Lung (tissue), 12 donors: ENCODE measurements around the gene CDK3. TPM values are rescaled to one million over a fixed set of nuclear protein-coding genes. Genes with fewer than 3 reads are reported as not detected.

ENCODE experiments used
- ATAC-seq: fragments of 200-7000 bp; cut with Tn5 transposase; one replicate; pipeline ENCODE4 v1.9.1; 2020; ENCODE audit warnings: moderate number of reproducible peaks; ENCODE audit not compliant: insufficient read depth, low FRiP score
- DNase-seq, 3 donors: peaks; one replicate each; pipeline ENCODE4 v3.0.0-alpha.2; 2013 to 2017
- H3K27ac ChIP-seq, 2 donors: one replicate each; pipeline ENCODE4 v1.5.1; 2013; ENCODE audit warnings: mild to moderate bottlenecking in 2 of 2, moderate library complexity in 2 of 2, control low read depth in 1 of 2, inconsistent platforms in 1 of 2, low read depth in 1 of 2, low read length in 1 of 2
- H3K27me3 ChIP-seq, 3 donors: one replicate each; pipeline ENCODE4 v1.5.1; 2013; ENCODE audit warnings: low read length in 2 of 3; ENCODE audit not compliant: control insufficient read depth in 3 of 3, insufficient read depth in 3 of 3
- H3K36me3 ChIP-seq, 4 donors: one replicate each; pipeline ENCODE4 v1.5.1; 2013; ENCODE audit warnings: low read length in 4 of 4, mild to moderate bottlenecking in 1 of 4, moderate library complexity in 1 of 4; ENCODE audit not compliant: control insufficient read depth in 4 of 4, insufficient read depth in 4 of 4
- H3K4me1 ChIP-seq, 5 donors: one replicate each; pipeline ENCODE4 v1.5.1; 2013; ENCODE audit warnings: low read length in 5 of 5, mild to moderate bottlenecking in 2 of 5, moderate library complexity in 1 of 5; ENCODE audit not compliant: control insufficient read depth in 5 of 5, insufficient read depth in 5 of 5
- H3K4me3 ChIP-seq: one replicate; pipeline ENCODE4 v1.5.1; 2013; ENCODE audit warnings: mild to moderate bottlenecking, control low read depth, moderate library complexity
- H3K9ac ChIP-seq, 2 donors: one replicate each; pipeline ENCODE4 v1.5.1; 2013; ENCODE audit warnings: low read length in 2 of 2, control low read depth in 1 of 2; ENCODE audit not compliant: insufficient read depth in 1 of 2
- H3K9me3 ChIP-seq, 4 donors: one replicate each; pipeline ENCODE4 v1.5.1; 2013; ENCODE audit warnings: low read length in 3 of 4, mild to moderate bottlenecking in 1 of 4, moderate library complexity in 1 of 4; ENCODE audit not compliant: control insufficient read depth in 4 of 4, insufficient read depth in 3 of 4
- WGBS, 2 donors: extraction: QIAGEN DNeasy Blood & Tissue Kit; methylation state at CpG; one replicate each; pipeline ENCODE4 v1.1.7; 2013; 5-methylcytosine and 5-hydroxymethylcytosine counted together
- polyA plus RNA-seq, 2 donors: library from polyadenylated mRNA; stranded (reverse); fragments of 200-250 nt; gene quantifications; one replicate each; pipeline ENCODE4 v1.2.1, GENCODE V29; 2013
- total RNA-seq, 2 donors: library from RNA; depleted of rRNA in 1 of 2; stranded (reverse); fragments of >200 nt in 1 of 2; gene quantifications; one replicate each; pipeline ENCODE4 v1.2.1, GENCODE V29; 2014 to 2021
- TF ChIP-seq, protein P1 (sequence below): IDR thresholded peaks from 2 replicates; pipeline ENCODE4 v1.5.1; 2012; ENCODE audit warnings: mild to moderate bottlenecking; ENCODE audit errors: control extremely low read depth, extremely low read depth
- donor health status: control.
- donor health status: control.
- donor health status: Bipolar disorder and iron deficiency.
- donor health status: healthy.
- donor health status: DM: yes; HTN: yes; CAD: no.

CDK3 gene
- total and polyA plus RNA-seq, 4 donors = 7.3 to 15.7 (median 7.8) TPM

DNA sequence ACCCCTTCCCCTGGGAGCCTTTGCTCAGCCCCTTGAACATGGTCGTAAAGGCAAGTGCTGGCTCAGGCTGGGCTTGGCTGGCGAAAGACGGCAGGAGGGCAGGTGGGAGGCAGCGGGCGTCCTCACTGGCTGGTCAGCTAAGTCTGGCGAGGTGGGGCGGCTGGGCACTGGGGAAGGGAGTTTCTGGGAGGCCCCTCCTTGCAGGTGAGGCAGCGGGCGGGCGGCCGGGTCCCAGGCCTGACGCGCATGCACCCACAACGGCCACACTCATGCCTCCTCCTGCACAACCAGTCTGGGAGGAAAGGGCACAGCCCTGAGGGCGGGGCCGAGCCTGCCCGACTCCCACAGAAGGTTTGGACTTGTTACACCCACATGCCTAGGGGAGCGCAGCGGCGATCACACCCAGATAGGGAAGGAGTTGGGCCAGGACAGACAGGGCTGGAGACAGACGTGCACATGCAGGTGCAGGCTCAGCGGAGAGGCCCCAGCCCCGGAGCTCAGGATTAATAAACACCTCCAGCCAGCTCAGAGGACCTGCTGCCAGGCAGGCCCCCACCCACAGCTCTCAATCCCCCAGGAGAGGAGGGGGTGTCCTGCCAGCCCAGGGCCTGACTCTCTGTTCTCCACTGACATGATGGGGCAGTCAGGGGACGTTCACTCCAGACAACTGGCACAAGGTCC is 26.6 kb downstream of the CDK3 start, which contains the start of gene EVPL:
EVPL (minus strand) TSS at position 148 of the 681 bp plus-strand sequence; CDS start at position 40, 108 bp downstream.
- Histone ChIP-seq H3K9ac (no peak within 1 kb of the TSS), H3K27ac (peak within 1 kb of the TSS in 1 of 2 donors; percentile 78)

DNA sequence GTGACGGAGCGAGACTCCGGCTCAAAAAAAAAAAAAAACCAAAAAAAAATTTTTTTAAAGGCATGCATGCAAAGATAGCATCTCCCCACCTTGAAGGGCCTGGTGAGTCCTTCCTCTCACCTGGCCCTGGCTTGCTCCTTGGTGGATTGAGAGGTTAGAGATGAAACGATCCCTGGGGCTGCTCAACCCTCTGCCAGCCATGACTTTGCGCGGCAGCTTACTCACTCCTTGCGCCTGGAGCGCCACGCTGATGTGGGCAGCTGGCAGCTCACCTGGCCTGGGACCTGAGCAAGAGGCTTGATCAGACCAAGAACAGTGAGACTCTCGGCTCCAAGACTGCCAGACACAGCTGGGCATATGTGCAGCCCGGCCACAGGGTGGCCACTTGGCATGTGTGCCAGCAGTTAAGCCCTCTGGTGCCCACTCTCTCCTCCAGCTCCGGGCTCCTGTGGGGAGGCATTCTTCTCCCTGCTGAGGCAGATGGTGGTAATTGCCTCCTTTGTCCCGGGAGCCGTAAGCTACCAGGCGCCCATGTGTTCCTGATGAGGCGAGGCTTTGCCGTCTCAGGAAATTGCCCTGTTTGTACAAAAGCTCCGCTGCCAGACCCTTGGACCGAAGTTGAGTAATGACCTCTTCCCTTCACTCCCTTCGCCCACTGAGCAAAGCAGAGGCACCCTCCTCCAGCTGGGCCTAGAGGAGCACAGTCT is 31.6 kb downstream of the CDK3 start:
- Histone ChIP-seq H3K4me1 (peaks cover 0 to 15% (median 0%) of the 10 kb centered on the region in 5 donors), H3K27ac (no peak overlapping the region), H3K36me3 (no peaks in the 10 kb centered on the region), H3K9ac (no peak overlapping the region), H3K9me3 (no peaks in the 10 kb centered on the region), H3K4me3 (no peak overlapping the region), H3K27me3 (no peaks in the 10 kb centered on the region)
- TF ChIP-seq, protein P1, sequence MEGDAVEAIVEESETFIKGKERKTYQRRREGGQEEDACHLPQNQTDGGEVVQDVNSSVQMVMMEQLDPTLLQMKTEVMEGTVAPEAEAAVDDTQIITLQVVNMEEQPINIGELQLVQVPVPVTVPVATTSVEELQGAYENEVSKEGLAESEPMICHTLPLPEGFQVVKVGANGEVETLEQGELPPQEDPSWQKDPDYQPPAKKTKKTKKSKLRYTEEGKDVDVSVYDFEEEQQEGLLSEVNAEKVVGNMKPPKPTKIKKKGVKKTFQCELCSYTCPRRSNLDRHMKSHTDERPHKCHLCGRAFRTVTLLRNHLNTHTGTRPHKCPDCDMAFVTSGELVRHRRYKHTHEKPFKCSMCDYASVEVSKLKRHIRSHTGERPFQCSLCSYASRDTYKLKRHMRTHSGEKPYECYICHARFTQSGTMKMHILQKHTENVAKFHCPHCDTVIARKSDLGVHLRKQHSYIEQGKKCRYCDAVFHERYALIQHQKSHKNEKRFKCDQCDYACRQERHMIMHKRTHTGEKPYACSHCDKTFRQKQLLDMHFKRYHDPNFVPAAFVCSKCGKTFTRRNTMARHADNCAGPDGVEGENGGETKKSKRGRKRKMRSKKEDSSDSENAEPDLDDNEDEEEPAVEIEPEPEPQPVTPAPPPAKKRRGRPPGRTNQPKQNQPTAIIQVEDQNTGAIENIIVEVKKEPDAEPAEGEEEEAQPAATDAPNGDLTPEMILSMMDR = no peak
- DNase-seq (no peak), ATAC-seq (no peak)
- 77 to 79% methylated on average over 20 of the region's 20 CpGs for WGBS, 2 donors

More for the DNA sequence above, 26.6 kb downstream of the CDK3 start, which contains the start of gene EVPL:
- 64 to 79% methylated on average over 22 to 24 of the region's 24 CpGs for WGBS, 2 donors
- Histone ChIP-seq H3K9me3 (no peaks in the 10 kb centered on the region), H3K36me3 (peaks cover 0 to 2% (median 0%) of the 10 kb centered on the region in 4 donors), H3K4me1 (peaks cover 0 to 6% (median 0%) of the 10 kb centered on the region in 5 donors), H3K27me3 (no peaks in the 10 kb centered on the region), H3K4me3 (no peak within 1 kb of the TSS)
- ATAC-seq = peak; percentile 88
- TF ChIP-seq, protein P1 = no peak
- DNase-seq = peak; percentile 48 to 83 (median 75)

DNA sequence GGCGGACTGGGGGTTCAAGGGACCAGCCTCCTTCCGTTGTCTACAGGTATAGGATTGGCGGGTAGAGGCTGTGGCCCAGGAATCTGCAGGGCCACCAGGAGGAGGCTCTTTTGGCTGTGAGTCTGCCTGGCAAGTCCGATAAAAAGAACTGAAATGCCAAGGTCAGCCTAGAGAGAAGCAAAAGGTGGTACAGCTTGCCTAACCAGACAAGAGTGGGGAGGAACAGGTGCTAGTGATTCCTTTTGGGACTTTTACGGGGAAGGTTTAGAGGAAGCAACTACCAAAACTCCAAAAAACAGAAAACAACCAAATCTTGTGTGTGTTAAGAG is 32.1 kb downstream of the CDK3 start:
- ATAC-seq (no peak), DNase-seq (no peak)
- H3K9me3 ChIP-seq = no peaks in the 10 kb centered on the region
- no peaks in the 10 kb centered on the region for H3K36me3 ChIP-seq
- WGBS, 2 donors = 86 to 89% methylated on average over 5 of the region's 5 CpGs
- H3K9ac ChIP-seq = no peak overlapping the region
- no peak overlapping the region for H3K4me3 ChIP-seq
- H3K4me1 ChIP-seq = peaks cover 0 to 15% (median 0%) of the 10 kb centered on the region in 5 donors
- no peaks in the 10 kb centered on the region for H3K27me3 ChIP-seq
- no peak overlapping the region for H3K27ac ChIP-seq
- TF ChIP-seq, protein P1 = no peak
